Neural cell (in vitro differentiated cells): ENCODE measurements around the gene TBC1D20. TPM values are rescaled to one million over a fixed set of nuclear protein-coding genes. Genes with fewer than 3 reads are reported as not detected.

Experiments used
- H2AFZ ChIP-seq: fragments of 200-600, 300-800 bp; sonication (generic), shearing (Covaris generic); 2 replicates; pipeline ENCODE4 v1.6.0; 2014; ENCODE audit warnings: low read depth, mild to moderate bottlenecking, antibody characterized with exemption, low read length, moderate library complexity
- H3F3A ChIP-seq: fragments of 200-600 bp; shearing (Covaris generic); 2 replicates; pipeline ENCODE4 v1.6.1; 2016; ENCODE audit warnings: mild to moderate bottlenecking, moderate library complexity, mixed read lengths, antibody characterized with exemption, low read length; ENCODE audit not compliant: insufficient read depth, poor library complexity, severe bottlenecking
- H3K27ac ChIP-seq: fragments of 200-600, 300-800 bp; sonication (generic), shearing (Covaris generic); 2 replicates; pipeline ENCODE4 v1.5.1; 2014; ENCODE audit warnings: mild to moderate bottlenecking, low read length, moderate library complexity
- H3K27me3 ChIP-seq: fragments of 300-800, 200-600 bp; sonication (generic), shearing (Covaris generic); 2 replicates; pipeline ENCODE4 v1.6.0; 2014; ENCODE audit warnings: mild to moderate bottlenecking, low read depth, low read length, moderate library complexity; ENCODE audit not compliant: insufficient read depth
- H3K36me3 ChIP-seq: fragments of 300-800, 200-600 bp; sonication (generic), shearing (Covaris generic); 2 replicates; pipeline ENCODE4 v1.5.1; 2014; ENCODE audit warnings: mild to moderate bottlenecking, antibody characterized with exemption, low read length, moderate library complexity; ENCODE audit not compliant: insufficient read depth
- H3K4me2 ChIP-seq: fragments of 300-800, 200-600 bp; sonication (generic), shearing (Covaris generic); 2 replicates; pipeline ENCODE4 v1.6.0; 2014; ENCODE audit warnings: mild to moderate bottlenecking, low read length
- H3K4me3 ChIP-seq: fragments of 300-800, 200-600 bp; sonication (generic), shearing (Covaris generic); 2 replicates; pipeline ENCODE4 v1.5.1; 2014; ENCODE audit warnings: mild to moderate bottlenecking, low read length, moderate library complexity
- H3K79me2 ChIP-seq: fragments of 200-600 bp; shearing (Covaris generic); replicated peaks from 2 replicates; pipeline ENCODE4 v1.6.0; 2014; ENCODE audit warnings: mild to moderate bottlenecking, low read length, moderate library complexity; ENCODE audit not compliant: insufficient read depth
- H3K9ac ChIP-seq: fragments of 300-800, 200-600 bp; sonication (generic), shearing (Covaris generic); 2 replicates; pipeline ENCODE4 v1.6.1; 2016; ENCODE audit warnings: mild to moderate bottlenecking, low read length, mixed read lengths
- H3K9me2 ChIP-seq: fragments of 200-600 bp; shearing (Covaris generic); 2 replicates; pipeline ENCODE4 v1.6.1; 2016; ENCODE audit warnings: mild to moderate bottlenecking, low read length, mixed read lengths; ENCODE audit not compliant: insufficient read depth
- H3K9me3 ChIP-seq: fragments of 200-600, 300-800 bp; sonication (generic), shearing (Covaris generic); 2 replicates; pipeline ENCODE4 v1.6.1; 2016; ENCODE audit warnings: mild to moderate bottlenecking, mixed run types, low read length, moderate library complexity, mixed read lengths
- H4K20me1 ChIP-seq: fragments of 200-600 bp; shearing (Covaris generic); 2 replicates; pipeline ENCODE4 v1.6.1; 2016; ENCODE audit warnings: mild to moderate bottlenecking, mixed run types; ENCODE audit not compliant: insufficient read depth
- CTCF ChIP-seq: fragments of 450-650 bp; IDR thresholded peaks from 2 replicates; pipeline ENCODE4 v1.5.1; 2014; ENCODE audit warnings: antibody characterized with exemption, mild to moderate bottlenecking, moderate library complexity; ENCODE audit not compliant: poor library complexity, severe bottlenecking
- POLR2AphosphoS5 ChIP-seq: IDR thresholded peaks from 2 replicates; pipeline ENCODE4 v1.6.1; 2012
- RAD21 ChIP-seq: fragments of 450-650 bp; conservative IDR thresholded peaks from 2 replicates; pipeline ENCODE4 v1.6.1; 2014; ENCODE audit warnings: antibody characterized with exemption, mild to moderate bottlenecking, moderate library complexity
- REST ChIP-seq: IDR thresholded peaks from 2 replicates; pipeline ENCODE4 v1.6.1; 2012; ENCODE audit warnings: borderline replicate concordance
- TAF1 ChIP-seq: IDR thresholded peaks from 2 replicates; pipeline ENCODE4 v1.6.1; 2012; ENCODE audit warnings: low read depth
- polyA plus RNA-seq: library from polyadenylated mRNA; depleted of rRNA; stranded (reverse); fragments of >200 nt; gene quantifications from 2 replicates; pipeline ENCODE4 v1.2.3, GENCODE V29; 2014

TBC1D20 gene
- polyA plus RNA-seq, 1 donor from 2014 or later, result 25.1 TPM

GRCh38 chr20:461254-462198 lies 807 bp downstream of the TBC1D20 start:
- H3K27ac ChIP-seq, result peak overlapping the region; percentile 64
- no peaks in the 10 kb centered on the region for H4K20me1 ChIP-seq
- no peaks in the 10 kb centered on the region for H3K9me3 ChIP-seq
- TF ChIP-seq REST (no peak), TAF1 (no peak), POLR2AphosphoS5 (peak; percentile 15), CTCF (no peak)
- no peaks in the 10 kb centered on the region for H3K9me2 ChIP-seq
- H3K36me3 ChIP-seq, result no peaks in the 10 kb centered on the region
- peaks cover 34% of the 10 kb centered on the region for H3K79me2 ChIP-seq
- H3K4me3 ChIP-seq, result peak overlapping the region; percentile 95
- H3F3A ChIP-seq, result no peaks in the 10 kb centered on the region
- no peak overlapping the region for H2AFZ ChIP-seq
- no peaks in the 10 kb centered on the region for H3K27me3 ChIP-seq
- peak overlapping the region; percentile 58 for H3K4me2 ChIP-seq
- peak overlapping the region; percentile 76 for H3K9ac ChIP-seq

- Histone ChIP-seq H3K27ac (no peak overlapping the region), H3K79me2 (peaks cover 39% of the 10 kb centered on the region), H3F3A (no peaks in the 10 kb centered on the region), H3K4me3 (peak overlapping the region; percentile 95), H3K27me3 (no peaks in the 10 kb centered on the region), H4K20me1 (no peaks in the 10 kb centered on the region), H3K9me3 (no peaks in the 10 kb centered on the region), H3K9ac (no peak overlapping the region), H3K9me2 (no peaks in the 10 kb centered on the region), H3K36me3 (no peaks in the 10 kb centered on the region), H3K4me2 (peak overlapping the region; percentile 58), H2AFZ (no peak overlapping the region)
- TF ChIP-seq CTCF (no peak), RAD21 (no peak)
These were observed 1.6 kb downstream of the TBC1D20 start for GRCh38 chr20:460707-461106.
